Ammon's horn (tissue), 1 donor: Measurements from ENCODE around the gene RETREG1.
"Not testable (repeated sequence)": the region's sequence is repeated elsewhere in the genome, so short reads cannot be mapped to it uniquely, and the experiment has no call there.

Source experiments
- DNase-seq: peaks from one replicate; pipeline ENCODE4 v3.0.0-alpha.2; 2016; ENCODE audit warnings: low spot score

RETREG1 gene

DNA sequence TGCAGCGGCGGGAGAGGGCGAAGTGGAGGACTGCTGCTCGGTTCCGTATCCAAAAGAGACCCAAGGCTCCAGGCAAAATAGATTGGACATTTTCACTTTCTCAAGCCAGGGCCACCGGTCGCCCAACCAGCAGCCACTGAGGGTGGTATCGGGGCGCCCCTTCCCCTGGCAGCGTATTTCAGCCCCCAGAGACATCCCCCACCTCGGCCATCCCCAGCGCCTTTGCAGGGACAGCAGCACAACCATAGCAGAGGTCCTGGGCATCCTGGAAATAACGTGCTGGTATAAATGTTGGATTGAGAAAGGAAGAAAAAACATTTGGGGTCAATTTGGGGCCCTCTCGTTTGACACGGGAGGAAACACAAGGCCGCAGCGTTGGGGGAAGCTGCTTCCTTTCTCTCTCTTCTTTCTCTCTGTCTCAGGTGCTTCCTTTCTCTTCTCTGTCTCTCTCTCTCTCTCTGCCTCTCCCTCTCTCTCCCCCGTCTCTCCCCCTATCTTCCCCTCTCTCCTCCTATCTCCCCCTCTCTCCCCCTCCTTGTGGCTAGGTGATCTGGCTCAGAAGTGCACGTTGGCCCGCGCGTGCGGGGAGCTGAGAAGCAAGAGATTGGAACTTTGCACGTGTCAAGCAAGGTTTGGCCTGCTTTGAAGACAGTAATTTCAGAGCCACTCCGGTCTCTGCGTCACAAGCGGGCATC lies 624 bp upstream of the RETREG1 start:
- no peak for DNase-seq

- DNase-seq, result peak; percentile 24
Observed at GRCh38 chr5:16615741-16616535, 859 bp downstream of the RETREG1 start.

DNA sequence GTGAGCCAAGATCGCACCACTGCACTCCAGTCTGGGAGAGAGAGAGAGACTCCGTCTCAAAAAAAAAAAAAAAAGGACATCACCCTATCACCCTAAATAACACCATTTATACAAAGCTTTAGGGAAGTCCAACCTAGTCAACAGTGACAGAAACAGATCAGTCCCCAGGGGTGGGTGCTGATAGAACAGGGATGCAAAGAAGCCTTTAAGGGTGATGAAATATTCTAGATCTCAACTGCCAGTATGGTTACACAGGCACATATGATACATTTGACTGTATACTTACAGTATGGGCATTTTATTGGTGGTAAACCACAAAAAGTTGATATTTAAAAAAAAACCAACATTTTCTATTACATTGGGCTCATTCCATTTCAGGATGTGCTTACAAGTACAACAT lies 4.8 kb downstream of the RETREG1 start:
- DNase-seq, result no peak

DNA sequence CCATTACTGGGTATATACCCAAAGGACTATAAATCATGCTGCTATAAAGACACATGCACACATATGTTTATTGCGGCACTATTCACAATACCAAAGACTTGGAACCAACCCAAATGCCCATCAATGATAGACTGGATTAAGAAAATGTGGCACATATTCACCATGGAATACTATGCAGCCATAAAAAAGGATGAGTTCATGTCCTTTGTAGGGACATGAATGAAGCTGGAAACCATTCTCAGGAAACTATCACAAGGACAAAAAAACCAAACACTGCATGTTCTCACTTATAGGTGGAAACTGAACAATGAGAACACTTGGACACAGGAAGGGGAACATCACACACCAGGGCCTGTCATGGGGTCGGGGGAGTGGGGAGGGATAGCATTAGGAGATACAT lies 5.9 kb downstream of the RETREG1 start:
- not testable (repeated sequence) for DNase-seq

GRCh38 chr5:16609412-16609811 lies 7.4 kb downstream of the RETREG1 start:
- DNase-seq, result no peak

GRCh38 chr5:16606628-16607027 lies 10.2 kb downstream of the RETREG1 start:
- no peak for DNase-seq

DNA sequence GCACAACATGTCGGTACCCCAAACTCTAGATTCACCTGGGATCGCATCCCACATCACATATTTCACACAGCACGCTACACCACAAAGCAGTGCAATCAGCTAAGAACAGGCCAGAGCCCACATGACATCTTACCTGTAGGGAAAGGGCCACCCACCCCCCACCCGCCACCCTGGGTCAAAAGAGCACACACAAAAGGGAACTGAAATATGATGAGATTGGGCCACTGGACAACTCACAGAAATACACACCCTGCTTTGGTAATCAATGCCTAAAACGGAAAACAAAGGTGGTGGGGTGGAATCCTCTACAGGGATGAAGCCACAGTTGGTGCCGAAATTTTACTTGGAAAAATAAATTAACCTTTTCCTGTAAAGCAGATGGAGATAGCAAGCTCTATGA lies 13.1 kb downstream of the RETREG1 start:
- DNase-seq, result no peak

- DNase-seq, result no peak
Observed at GRCh38 chr5:16603295-16603694, 13.5 kb downstream of the RETREG1 start.

- DNase-seq, result no peak
Observed at GRCh38 chr5:16602182-16602581, 14.6 kb downstream of the RETREG1 start.

- no peak for DNase-seq
Observed at GRCh38 chr5:16600946-16601345, 15.9 kb downstream of the RETREG1 start.

DNA sequence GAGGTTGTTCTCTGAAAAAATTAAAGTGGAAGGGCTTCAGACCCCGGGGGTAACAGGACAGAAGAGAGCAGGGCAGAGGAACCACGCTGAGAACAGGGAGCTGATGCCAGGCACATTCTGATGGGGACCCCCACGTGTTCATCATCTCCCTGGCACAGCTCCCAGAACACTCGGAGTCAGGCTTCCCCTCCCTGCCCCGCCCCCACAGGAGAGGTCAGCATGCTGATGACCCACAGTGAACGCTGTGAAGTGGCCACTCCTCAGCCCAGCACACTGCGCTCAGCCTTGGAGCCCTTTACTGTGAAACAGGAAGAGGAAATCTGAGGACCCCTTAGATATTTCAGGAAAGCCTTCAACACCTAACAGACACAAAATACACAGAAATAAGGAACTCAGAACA lies 16.4 kb downstream of the RETREG1 start:
- peak; percentile 90 for DNase-seq

DNA sequence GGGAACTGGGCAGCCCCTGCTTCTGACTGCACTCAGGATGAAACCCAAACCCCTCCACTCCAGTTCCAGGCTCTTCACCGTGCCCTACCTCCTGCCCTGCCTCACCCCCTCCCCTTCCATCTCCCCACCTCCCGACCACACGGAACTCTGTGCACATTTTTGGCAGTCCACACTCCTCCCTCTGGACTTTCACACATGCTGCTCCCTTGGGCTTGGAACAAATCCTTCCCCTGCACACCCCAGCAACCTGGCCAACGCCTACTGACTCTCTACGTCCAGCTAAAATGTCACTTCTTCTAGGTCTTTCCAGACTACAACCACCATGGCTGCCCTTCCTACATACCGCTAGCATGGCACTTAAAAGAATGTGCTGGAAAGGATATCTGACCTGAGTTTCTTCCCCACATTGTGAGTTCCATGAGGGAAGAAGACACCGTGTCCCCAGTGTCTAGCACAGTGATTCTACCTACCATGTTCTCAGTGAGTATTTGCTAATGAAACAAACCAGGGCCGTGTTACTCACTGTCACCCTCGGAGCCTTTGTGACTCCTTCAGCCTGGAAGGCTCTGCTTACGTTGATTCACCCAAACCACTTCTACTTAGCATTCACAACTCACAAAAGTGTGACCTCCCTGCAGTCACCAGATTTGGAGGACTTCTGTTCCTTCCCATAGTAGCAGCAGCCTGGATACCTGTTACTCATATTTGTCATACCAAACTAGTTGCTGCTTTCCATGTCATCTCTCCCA lies 18.7 kb downstream of the RETREG1 start:
- DNase-seq, result no peak

GRCh38 chr5:16596581-16596940 lies 20.2 kb downstream of the RETREG1 start:
- DNase-seq, result no peak

DNA sequence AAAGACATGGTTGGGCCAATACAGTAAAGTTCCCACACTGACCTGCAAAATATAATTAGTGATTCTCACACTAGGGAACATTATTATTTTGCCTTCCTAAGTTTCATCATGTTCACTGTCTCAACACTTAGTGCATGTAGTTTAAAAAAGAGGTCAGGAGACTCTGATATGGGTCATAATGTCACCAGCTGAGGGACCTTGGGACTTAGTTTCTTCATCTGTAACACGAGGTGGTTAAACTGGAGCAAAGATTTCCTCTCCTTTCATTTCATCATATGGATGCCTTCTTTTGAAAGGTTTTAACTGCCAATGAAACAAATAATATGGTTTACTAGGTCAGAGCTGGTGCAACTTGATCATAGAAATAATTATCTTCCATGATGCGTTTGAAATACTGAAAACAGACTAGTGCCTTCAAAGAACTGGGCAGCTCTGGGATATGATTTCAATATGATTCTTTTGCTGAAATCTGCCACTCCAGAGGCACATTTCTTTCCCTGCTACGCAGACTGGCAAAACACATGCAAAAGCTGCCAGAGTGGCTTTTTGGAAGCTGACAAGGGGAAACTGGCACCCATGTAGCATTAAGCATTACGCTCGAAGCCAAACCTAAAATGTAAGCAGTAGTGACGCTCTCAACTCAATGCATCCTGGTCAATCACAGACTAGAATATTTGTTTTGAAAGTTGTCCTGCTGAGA lies 20.8 kb downstream of the RETREG1 start:
- no peak for DNase-seq

- DNase-seq, result no peak
Observed at GRCh38 chr5:16593628-16594027, 23.2 kb downstream of the RETREG1 start.

DNA sequence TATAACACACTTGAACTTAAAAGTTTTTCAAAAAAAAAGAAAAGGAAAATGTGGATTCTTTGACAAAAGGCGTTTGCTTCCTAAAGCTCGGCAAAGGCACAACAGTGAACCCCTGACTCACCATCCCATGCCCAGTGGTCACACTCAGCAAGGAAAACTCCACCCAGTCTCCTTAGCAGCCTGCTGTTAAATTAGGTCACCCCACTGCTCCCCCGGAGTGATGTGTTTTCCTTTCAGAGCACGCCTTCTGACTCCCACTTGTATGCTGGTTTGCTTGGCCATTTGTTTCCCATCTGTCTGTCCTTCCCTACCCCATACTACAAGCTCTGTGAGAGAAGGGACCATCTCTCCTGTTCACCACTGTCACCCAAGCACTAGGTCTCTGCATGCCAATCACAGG lies 23.8 kb downstream of the RETREG1 start:
- DNase-seq, result no peak

GRCh38 chr5:16592255-16592654 lies 24.5 kb downstream of the RETREG1 start:
- no peak for DNase-seq

- no peak for DNase-seq
Observed at GRCh38 chr5:16590685-16591084, 26.1 kb downstream of the RETREG1 start.

DNA sequence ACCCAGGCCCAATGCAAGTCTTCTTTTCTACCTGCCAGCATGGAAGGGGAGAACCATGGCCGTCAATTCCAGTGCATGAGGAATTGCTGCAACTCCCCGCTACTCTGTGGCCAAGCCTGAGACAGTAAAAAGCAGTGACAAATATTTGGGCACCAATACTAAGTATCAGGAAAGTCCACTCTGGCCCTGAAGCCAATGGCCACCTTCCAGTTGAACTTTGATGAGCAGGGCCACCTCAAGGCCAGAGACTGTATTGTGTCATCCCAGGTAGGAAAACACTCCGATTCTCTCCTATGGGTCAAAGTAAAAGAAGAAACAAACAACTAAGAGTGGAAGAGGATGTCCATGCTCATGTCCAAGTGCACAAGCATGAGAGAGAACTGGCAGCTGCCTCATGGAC lies 27.1 kb downstream of the RETREG1 start:
- DNase-seq, result no peak

DNA sequence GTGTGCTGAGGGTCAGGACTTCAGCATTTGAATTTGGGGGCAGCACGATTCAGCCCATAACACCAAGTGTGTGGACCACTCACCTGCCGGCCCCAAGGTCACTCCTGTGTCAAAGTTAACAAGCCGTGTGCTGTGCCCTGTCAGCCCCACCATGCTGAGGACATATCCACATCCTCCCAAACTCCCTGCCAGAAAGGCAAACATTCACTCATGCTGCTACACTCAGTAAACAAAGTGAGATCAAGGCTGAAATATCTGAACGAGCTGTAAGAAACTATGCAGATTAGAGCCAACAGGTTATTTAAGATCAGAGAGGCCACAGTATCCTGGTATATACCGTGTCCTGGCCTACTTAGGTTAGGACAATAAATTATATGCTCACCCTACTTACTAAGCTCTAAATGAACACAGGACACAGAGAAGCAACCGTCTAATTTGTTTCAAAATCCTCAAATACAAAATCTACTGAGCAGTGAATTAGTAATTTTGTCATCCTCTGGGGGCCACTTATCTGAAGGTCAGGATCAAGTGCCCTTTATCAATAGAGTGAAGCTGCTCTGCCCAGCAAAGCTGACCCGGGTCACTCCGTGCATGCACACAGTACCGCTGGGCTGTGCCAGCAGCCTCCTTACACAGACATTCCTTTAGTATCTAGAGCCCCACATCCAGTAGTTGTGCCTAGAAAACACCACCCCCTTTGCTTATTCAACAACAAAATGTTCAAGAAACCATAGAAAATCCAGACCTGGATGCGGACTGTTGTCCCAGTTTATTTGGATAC lies 28.2 kb downstream of the RETREG1 start:
- DNase-seq, result peak; percentile 36

- no peak for DNase-seq
Observed at GRCh38 chr5:16586556-16586955, 30.2 kb downstream of the RETREG1 start.
